Loucy (cell line): ENCODE results near the gene SHLD3.

Experiments used
- EZH2phosphoT487 ChIP-seq: fragments of 200-600 bp; IDR thresholded peaks from 2 replicates; pipeline ENCODE4 v1.6.1; 2018; ENCODE audit warnings: antibody characterized with exemption, mild to moderate bottlenecking, moderate library complexity, borderline replicate concordance
- TF ChIP-seq, protein P1 (sequence below): fragments of 200-600 bp; sonication (generic); conservative IDR thresholded peaks from 2 replicates; pipeline ENCODE4 v1.5.1; 2014; ENCODE audit warnings: mild to moderate bottlenecking, antibody characterized with exemption, low read length

DNA sequence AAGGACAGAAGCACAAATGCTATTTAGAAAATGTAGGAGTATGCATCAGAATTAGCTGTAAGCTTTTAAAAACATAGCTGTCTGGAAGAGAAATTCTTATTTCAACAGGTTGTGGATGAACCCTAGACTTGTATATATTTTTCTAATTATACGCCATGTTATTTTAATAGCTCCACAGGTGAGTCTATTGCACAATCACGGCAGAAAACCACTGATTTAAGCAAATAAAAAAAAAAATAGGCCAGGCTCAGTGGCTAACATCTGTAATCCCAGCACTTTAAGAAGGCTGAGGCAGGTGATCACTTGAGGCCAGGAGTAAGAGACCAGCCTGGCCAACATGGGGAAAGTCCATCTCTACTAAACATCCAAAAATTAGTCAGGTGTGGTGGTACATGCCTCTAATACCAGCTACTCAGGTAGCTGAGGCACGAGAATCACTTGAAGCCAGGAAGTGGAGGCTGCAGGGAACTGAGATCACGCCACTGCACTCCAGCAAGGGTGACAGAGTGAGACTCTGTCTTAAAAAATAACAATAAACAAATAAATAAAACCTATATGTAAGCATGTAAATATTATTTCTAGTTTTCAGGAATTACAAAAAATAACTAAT is 12.4 kb upstream of the SHLD3 start:
- TF ChIP-seq, protein P1, sequence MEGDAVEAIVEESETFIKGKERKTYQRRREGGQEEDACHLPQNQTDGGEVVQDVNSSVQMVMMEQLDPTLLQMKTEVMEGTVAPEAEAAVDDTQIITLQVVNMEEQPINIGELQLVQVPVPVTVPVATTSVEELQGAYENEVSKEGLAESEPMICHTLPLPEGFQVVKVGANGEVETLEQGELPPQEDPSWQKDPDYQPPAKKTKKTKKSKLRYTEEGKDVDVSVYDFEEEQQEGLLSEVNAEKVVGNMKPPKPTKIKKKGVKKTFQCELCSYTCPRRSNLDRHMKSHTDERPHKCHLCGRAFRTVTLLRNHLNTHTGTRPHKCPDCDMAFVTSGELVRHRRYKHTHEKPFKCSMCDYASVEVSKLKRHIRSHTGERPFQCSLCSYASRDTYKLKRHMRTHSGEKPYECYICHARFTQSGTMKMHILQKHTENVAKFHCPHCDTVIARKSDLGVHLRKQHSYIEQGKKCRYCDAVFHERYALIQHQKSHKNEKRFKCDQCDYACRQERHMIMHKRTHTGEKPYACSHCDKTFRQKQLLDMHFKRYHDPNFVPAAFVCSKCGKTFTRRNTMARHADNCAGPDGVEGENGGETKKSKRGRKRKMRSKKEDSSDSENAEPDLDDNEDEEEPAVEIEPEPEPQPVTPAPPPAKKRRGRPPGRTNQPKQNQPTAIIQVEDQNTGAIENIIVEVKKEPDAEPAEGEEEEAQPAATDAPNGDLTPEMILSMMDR, result no peak
- TF ChIP-seq EZH2phosphoT487, result no peak
